Activated gamma-delta T cell treated with anti-CD3 and anti-CD28 coated beads, Interleukin-2, amount 50 U/mL, for 16 hours (primary cell): ENCODE data around the gene ACRV1.
"Not testable (repeated sequence)": the region's sequence is repeated elsewhere in the genome, so short reads cannot be mapped to it uniquely, and the experiment has no call there.

Experiments
- DNase-seq: peaks from one replicate; pipeline ENCODE4 v3.0.0-alpha.2; 2020; ENCODE audit warnings: low read depth

Gene ACRV1, protein sequence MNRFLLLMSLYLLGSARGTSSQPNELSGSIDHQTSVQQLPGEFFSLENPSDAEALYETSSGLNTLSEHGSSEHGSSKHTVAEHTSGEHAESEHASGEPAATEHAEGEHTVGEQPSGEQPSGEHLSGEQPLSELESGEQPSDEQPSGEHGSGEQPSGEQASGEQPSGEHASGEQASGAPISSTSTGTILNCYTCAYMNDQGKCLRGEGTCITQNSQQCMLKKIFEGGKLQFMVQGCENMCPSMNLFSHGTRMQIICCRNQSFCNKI

DNA sequence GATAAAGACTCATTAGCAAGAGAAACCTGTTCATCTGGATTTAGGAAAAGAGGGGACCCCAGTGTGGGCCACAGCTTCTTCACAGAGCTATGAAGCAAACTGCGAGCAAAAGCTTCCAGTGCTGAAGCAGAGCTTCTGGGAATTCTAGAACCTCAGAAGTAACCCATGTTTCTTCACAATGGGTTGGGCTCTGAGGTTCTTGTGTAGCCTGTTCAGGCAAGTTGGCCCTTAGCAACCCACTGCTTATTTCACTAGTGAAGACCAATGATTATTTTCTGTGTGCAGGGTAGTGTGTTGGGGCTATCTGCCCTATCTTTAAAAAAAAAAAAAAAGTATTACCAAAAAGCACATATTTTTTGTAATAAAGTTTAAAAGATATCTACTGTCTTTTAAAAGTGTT is at the start of gene ACRV1:
TSS of gene ACRV1 (minus strand) at position 101 of the 400 bp plus-strand sequence. CDS start at position 34, 67 bp downstream.
- DNase-seq = no peak

DNA sequence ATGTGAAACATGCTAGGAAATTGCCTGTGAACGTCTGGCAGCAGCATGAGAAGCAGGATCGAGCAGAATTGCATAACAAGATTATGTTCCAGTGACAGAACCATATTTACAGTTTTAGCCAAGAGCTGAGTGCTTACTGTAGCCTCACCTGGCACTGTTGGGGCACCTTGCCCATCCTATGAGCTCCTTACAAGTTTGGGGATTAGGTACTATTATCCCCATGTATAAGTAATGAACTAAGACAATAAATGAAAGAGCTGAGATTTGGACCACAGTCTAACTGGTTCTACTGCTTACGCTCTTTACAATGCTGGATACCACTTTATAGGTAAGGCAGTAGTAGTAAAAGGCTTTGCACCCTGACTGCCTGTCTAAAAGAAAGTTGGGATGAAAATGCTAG is 48.3 kb upstream of the ACRV1 start:
- DNase-seq = no peak

DNA sequence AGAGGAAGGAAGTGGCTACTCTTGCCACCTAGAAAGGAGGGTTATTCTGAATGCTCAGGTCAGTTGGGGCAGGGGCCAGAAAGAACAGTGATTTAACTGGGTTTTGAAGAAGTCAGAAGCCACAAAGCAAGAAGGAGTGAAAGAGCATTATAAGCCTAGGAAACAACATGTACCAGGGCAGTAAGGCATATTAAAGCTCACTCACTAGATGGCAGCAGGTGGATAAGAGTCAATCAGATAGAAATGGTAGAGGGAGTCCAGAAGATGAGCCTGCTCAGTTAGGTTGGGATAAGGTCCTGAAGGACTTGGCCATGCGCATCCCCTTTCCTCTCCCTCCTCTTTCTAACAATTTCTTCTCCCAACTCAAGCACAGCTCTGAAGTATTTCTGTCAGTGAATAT is 43.5 kb upstream of the ACRV1 start:
- DNase-seq = no peak

- DNase-seq = no peak
These were observed 40.1 kb upstream of the ACRV1 start for GRCh38 chr11:125720781-125721180.

- not testable (repeated sequence) for DNase-seq
These were observed 24.0 kb upstream of the ACRV1 start for GRCh38 chr11:125704686-125705085.

DNA sequence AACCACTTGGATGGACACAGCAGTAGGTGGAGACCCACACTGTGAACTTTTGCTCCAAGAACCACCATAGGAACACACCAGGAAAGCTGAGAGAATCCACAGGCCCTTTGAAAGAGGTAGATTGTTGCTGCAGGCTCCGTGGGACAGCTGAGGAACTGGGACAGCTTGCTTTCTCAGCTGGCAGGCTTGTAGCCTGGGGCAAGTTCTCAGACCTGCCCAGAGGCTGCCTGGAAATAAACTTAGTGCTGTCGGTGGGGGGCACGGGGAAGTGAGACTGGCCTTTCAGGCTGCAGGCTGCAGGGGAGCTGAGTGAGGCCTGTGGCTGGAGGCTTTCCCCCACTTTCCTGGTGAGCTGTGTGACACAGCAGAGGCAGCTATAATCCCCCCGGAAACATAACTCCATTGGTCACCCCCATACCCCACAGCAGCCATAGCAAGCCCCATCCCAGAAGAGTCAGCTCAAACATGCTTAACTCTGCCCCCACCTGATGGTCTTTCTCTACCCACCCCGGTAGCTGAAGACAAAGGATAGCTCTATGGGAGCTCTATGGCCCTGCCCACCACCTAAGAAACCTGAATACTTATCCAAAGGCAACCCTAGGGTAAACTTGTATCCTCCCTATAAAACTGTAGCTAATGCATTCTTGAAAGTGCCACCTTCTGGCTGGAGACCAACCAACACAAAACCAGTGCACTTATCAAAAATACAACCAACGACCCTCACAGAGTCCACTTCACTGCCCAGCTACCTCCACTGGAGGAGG is 21.4 kb upstream of the ACRV1 start:
- DNase-seq = no peak

- no peak for DNase-seq
These were observed 20.5 kb upstream of the ACRV1 start for GRCh38 chr11:125701018-125701610.

DNA sequence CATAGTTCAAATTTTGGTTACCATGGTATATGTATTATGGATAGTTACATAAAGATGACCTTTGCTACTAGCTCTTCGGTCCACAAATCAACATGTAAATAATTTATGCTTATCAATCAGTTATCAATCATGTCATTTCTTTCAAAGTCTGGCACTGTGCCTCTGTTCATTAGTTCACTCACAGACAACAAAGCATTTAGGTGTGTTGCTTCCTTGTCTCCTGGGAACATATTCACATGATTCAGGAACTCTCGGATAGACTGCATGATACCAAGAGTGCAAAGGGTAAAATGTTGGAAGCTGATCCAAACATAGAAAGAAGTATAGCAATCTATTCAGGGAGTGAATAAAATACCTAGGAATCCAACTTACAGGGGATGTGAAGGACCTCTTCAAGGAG is 14.3 kb upstream of the ACRV1 start:
- DNase-seq = no peak

DNA sequence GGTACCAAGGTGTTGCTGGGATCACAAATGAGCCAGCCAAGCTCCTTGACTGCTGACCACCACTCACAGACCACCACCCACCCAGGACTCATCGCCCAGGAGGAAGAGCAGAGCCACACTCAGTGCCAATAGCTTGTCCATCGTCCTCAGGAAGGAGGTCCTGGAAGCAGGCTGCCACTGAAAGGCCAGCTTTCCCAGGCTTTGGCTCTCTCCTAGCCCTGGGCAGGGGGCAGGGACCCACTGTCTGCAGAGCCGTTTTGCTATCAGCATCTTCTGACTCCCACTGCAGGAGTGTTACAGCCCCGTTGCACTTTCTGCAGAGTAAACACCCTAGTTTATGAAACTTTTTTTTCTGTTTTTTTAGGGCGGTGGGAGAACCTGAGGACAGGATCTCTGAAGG is 12.2 kb upstream of the ACRV1 start:
- DNase-seq = no peak

DNA sequence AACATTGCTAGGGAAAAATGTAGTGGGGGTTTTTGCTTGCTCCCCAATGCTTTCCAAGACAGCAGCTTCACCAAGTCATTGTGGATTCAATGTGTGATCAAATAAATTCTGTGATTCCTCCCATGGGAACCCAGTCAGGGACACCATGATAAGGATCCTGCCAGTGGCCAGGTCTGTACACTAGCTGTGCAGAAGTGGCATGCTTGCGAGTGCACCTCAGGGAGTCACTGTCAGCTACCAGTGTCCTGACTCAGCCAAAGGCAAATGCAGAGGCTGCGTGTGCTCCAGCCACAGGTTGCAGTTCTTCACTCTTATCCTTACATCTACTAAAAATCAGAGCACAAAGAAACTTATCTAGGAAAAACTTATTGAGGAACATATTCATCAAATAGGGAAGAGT is 9.4 kb upstream of the ACRV1 start:
- no peak for DNase-seq

DNA sequence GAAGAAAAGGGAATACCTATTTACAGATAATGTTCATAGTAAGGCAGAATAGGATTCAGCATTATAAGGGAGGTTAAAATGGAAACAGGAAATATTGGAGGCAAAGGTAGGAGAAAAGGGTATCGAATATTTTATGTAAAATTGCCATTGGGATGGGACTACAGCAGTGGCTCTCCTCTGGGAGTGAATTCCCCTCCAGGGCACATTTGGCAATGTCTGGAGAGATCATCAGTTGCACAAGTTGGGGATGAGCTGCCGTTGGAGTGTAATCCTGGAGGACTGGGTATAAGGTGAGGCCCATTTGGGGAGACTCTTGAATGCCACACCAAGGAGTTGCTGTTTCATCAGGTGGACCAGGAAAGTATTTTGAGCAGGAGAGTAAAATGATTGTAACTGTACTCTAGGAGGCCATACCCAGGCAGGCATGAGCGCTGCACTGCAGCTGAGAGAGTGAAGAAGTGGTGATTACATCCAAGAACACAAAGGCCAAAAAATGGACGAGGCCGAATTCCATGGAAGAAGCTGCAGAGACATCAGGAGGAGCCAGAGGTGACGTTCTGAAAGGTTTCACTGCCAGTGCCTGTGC is 8.7 kb upstream of the ACRV1 start:
- no peak for DNase-seq

DNA sequence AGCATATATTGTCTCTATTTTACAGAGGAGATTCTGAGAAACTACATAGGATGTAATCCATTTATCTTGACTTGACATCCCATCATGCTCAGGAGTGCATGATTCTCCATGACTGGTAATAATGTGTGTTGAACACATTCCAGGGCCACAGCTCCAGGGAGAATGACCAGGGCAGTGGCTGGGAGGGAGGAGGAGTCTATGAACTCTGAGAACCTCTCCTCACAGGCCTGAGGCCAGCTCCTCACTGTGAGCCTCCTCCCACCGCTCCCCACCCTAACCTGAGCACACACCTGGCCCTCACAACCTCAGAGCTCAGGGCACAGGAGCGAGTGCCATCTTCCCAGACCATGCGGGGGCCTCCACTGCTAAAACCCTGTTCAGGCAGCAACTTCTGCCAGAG is 8.0 kb upstream of the ACRV1 start:
- no peak for DNase-seq

- DNase-seq = no peak
These were observed 7.4 kb upstream of the ACRV1 start for GRCh38 chr11:125688066-125688465.

DNA sequence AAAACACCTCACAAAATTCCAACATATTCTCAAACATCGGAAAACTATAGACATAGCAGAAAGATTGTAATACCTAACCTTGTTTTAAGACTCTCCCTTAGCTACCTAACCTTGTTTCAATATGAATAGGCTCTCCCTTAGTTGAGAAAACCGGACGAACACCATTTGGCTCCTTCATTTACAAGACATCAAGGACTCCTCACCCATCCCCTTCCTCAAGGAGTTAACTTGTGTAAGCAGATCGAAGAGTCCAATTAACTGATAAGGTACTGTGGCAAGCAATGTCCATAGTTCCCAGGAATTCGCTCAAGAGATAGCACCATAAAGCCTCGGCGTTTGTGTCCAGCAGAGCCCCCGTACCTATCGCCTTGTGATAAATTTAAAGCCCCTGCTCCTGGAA is 4.6 kb upstream of the ACRV1 start:
- no peak for DNase-seq

GRCh38 chr11:125679837-125680236 is 810 bp downstream of the ACRV1 start:
- DNase-seq = no peak

GRCh38 chr11:125679397-125679796 is 1.2 kb downstream of the ACRV1 start:
- DNase-seq = no peak

DNA sequence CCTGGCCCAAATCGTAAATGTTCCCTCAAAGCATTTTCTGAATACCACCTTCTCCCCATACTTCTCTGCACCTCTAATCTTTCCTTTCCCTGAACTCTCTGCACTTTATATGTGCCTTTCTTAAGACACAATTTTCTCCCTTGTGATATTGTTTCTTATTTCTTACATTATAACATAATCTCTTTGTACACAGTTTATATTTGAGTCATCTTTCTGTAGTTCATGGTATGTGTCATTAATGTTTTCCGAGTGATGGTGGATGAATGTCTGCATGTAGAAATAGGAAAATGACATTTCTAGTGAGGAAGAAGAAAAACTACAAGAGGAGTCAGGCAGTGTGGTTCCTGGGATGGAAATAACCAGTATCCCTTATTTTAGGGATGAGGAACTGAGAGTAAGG is 5.5 kb downstream of the ACRV1 start:
- no peak for DNase-seq

DNA sequence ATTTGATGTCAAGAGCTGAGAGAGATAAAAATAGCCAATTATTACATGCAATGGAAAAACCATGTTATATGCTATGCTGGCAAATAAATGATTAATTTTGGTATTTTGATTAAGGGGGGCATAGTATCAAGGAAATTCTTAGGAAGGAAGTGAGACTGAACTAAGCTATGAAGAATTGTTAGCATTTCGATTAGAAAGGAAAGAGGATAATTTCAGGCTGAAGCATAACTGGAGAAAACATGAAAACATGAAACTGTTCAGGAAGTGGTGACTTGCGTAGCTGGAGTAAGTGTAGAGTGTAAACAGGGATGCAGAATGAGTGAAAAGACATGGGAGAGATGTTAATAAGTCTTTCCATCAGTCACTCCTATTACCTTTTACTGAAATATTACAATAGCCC is 6.4 kb downstream of the ACRV1 start:
- DNase-seq = no peak

GRCh38 chr11:125671561-125671960 is 9.1 kb downstream of the ACRV1 start:
- DNase-seq = no peak

DNA sequence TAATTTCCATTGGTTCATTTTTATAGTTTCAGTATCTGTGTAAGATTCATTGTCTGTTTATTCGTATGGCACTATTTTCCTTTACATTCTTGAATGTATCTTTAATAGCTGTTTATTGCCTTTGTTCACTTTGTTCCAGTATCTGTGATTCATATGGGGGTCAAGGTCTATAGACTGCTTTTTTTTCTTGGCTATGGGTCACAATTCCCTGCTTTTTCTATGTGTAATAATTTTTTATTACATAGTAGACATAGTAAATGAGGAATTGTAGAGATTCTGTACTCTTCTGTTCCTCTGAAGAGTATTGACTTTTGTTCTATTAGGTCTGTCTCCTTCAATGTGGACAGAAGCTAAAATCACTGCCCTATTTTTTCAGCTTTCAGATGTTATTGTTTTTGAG is 10.5 kb downstream of the ACRV1 start:
- DNase-seq = no peak

DNA sequence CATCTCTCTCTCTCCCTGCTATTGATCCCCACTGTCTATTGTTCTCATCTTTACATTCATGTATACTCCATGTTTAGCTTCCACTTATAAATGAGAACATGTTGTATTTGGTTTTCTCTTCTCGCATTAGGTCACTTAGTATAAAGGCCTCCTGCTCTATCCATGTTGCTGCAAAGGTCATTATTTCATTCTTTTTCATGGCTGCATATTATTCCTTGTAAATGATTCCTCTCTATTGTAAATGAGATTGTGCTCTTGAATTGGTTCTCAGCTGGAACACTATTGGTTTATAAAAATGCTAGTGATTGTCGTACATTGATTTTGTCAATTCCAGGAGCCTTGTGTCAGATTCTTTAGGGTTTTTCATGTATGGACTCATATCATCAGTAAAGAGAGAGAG is 13.5 kb downstream of the ACRV1 start:
- DNase-seq = no peak

- no peak for DNase-seq
These were observed 16.7 kb downstream of the ACRV1 start for GRCh38 chr11:125663910-125664309.

- DNase-seq = no peak
These were observed 18.0 kb downstream of the ACRV1 start for GRCh38 chr11:125662689-125663088.
